CD4-positive, alpha-beta T cell (primary cell): Measurements from ENCODE around the gene FAM177B. TPM values are rescaled to one million over a fixed set of nuclear protein-coding genes. Genes with fewer than 3 reads are reported as not detected.
"Not testable (repeated sequence)": the region's sequence is repeated elsewhere in the genome, so short reads cannot be mapped to it uniquely, and the experiment has no call there.

Experiments used
- ATAC-seq: fragments of 200-7000 bp; cut with Tn5 transposase; one replicate; pipeline ENCODE4 v1.10.0; 2022; ENCODE audit warnings: mild to moderate bottlenecking; ENCODE audit not compliant: poor library complexity
- CTCF ChIA-PET: fragments of 350-600 bp; sonication (Branson Sonifier 250); formaldehyde crosslinking; loops from one replicate; lab custom pipeline; 2021; ENCODE audit warnings: antibody characterized with exemption, inconsistent platforms; lab: Charles Lee
- POLR2A ChIA-PET: fragments of 350-600 bp; sonication (Branson Sonifier 250); formaldehyde crosslinking; loops from one replicate; lab custom pipeline; 2021; ENCODE audit warnings: antibody characterized with exemption, inconsistent platforms; lab: Charles Lee
- DNase-seq, 14 experiments: peaks; one replicate each; pipeline ENCODE4 v3.0.0-alpha.2; 2013 to 2020; ENCODE audit warnings: mixed read lengths in 2 of 14
- H3K27ac ChIP-seq, 2 donors: one replicate each; pipeline versions ENCODE4 v1.5.1 to v1.7.0; 2013; ENCODE audit warnings: low read length in 2 of 2, low read depth in 1 of 2, mild to moderate bottlenecking in 1 of 2
- H3K27me3 ChIP-seq, 2 experiments: 1 replicate in 1 of 2; 2 replicates in 1 of 2; pipeline versions ENCODE4 v1.6.1 to v1.7.0; 2013; ENCODE audit warnings: low read length in 2 of 2, control low read depth in 1 of 2, mild to moderate bottlenecking in 1 of 2, moderate library complexity in 1 of 2; ENCODE audit not compliant: insufficient read depth in 2 of 2, control insufficient read depth in 1 of 2
- H3K36me3 ChIP-seq: one replicate; pipeline ENCODE4 v1.6.1; 2013; ENCODE audit warnings: low read length, control low read depth; ENCODE audit not compliant: insufficient read depth
- H3K4me1 ChIP-seq: one replicate; pipeline ENCODE4 v1.6.1; 2013; ENCODE audit warnings: low read length, control low read depth; ENCODE audit not compliant: insufficient read depth
- H3K4me3 ChIP-seq: one replicate; pipeline ENCODE4 v1.5.1; 2013; ENCODE audit warnings: mild to moderate bottlenecking, low read length, moderate library complexity
- H3K9me3 ChIP-seq, 2 experiments: 1 replicate in 1 of 2; 2 replicates in 1 of 2; pipeline versions ENCODE4 v1.6.1 to v1.7.0; 2013; ENCODE audit warnings: low read length in 2 of 2, mild to moderate bottlenecking in 2 of 2, control low read depth in 1 of 2, moderate library complexity in 1 of 2; ENCODE audit not compliant: control insufficient read depth in 1 of 2, insufficient read depth in 1 of 2
- H3K27ac Mint-ChIP-seq: one replicate; pipeline ENCODE4 v1.8.0; 2020; ENCODE audit warnings: mixed read lengths
- H3K27me3 Mint-ChIP-seq: one replicate; pipeline ENCODE4 v1.8.0; 2021; ENCODE audit warnings: mixed read lengths
- H3K36me3 Mint-ChIP-seq: one replicate; pipeline ENCODE4 v1.8.0; 2021; ENCODE audit warnings: low read depth, mixed read lengths
- H3K4me1 Mint-ChIP-seq: one replicate; pipeline ENCODE4 v1.8.0; 2021; ENCODE audit warnings: low read depth, mixed read lengths
- H3K4me3 Mint-ChIP-seq: one replicate; pipeline ENCODE4 v1.8.0; 2020; ENCODE audit warnings: mild to moderate bottlenecking, mixed read lengths
- H3K9me3 Mint-ChIP-seq: one replicate; pipeline ENCODE4 v1.8.0; 2020; ENCODE audit warnings: mixed read lengths
- intact Hi-C, 2 experiments: fragments of 100-400 bp; cut with DNase I in 1 of 2; cut with micrococcal nuclease in 1 of 2; formaldehyde crosslinking; loops; one replicate each; pipeline versions ENCODE4 v1.15.1 to v1.9.0; 2023 to 2025; cut with DNase I, micrococcal nuclease
- total RNA-seq, 174 experiments: library from RNA in 2 of 174; stranded (reverse) in 2 of 174; gene quantifications; one replicate each; pipeline ENCODE4 v1.2.3 and lab custom pipeline; 2021 to 2026
- TF ChIP-seq, protein P1 (sequence below): fragments of 200-600 bp; IDR thresholded peaks from one replicate; pipeline ENCODE4 v1.8.0; 2022; ENCODE audit warnings: antibody characterized with exemption, mild to moderate bottlenecking

FAM177B gene
- total RNA-seq, 2 experiments from 2014 or later: not detected

DNA sequence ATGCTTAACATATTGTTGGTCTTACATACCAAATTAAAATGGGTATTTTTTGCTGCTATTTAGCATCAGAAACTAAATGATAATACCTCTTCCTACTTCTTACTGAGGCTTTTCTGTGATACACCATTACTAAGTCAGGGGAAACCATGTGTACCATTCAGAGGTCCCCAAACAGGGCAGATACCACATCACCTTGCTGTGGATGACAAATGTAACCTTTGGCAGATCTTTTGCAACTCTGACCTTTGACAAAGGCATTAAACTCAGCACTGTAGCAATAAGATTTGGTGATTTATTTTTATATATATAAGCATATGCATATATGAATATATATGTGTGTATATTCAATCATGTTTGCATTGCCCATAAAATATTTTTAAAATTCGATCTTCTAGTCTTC, 2.9 kb downstream of the FAM177B start:
- Mint-ChIP-seq H3K27me3 (no peaks in the 10 kb centered on the region), H3K27ac (no peak overlapping the region), H3K4me3 (no peak overlapping the region), H3K4me1 (no peaks in the 10 kb centered on the region), H3K9me3 (no peaks in the 10 kb centered on the region), H3K36me3 (peaks cover 6% of the 10 kb centered on the region)
- Histone ChIP-seq H3K27ac (no peak overlapping the region), H3K36me3 (peaks cover 3% of the 10 kb centered on the region), H3K4me3 (no peak overlapping the region), H3K27me3 (no peaks in the 10 kb centered on the region), H3K9me3 (no peaks in the 10 kb centered on the region), H3K4me1 (no peaks in the 10 kb centered on the region)
- TF ChIP-seq, protein P1, sequence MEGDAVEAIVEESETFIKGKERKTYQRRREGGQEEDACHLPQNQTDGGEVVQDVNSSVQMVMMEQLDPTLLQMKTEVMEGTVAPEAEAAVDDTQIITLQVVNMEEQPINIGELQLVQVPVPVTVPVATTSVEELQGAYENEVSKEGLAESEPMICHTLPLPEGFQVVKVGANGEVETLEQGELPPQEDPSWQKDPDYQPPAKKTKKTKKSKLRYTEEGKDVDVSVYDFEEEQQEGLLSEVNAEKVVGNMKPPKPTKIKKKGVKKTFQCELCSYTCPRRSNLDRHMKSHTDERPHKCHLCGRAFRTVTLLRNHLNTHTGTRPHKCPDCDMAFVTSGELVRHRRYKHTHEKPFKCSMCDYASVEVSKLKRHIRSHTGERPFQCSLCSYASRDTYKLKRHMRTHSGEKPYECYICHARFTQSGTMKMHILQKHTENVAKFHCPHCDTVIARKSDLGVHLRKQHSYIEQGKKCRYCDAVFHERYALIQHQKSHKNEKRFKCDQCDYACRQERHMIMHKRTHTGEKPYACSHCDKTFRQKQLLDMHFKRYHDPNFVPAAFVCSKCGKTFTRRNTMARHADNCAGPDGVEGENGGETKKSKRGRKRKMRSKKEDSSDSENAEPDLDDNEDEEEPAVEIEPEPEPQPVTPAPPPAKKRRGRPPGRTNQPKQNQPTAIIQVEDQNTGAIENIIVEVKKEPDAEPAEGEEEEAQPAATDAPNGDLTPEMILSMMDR: no peak
- POLR2A ChIA-PET: no interaction called here
- CTCF ChIA-PET: no interaction called here
- DNase-seq: no peak
- intact Hi-C loops: loop anchor here (2.0 to 5.0 kb wide), 2 partner anchors 341 to 942 kb away; no protein-coding TSS in a partner anchor
- ATAC-seq: no peak

DNA sequence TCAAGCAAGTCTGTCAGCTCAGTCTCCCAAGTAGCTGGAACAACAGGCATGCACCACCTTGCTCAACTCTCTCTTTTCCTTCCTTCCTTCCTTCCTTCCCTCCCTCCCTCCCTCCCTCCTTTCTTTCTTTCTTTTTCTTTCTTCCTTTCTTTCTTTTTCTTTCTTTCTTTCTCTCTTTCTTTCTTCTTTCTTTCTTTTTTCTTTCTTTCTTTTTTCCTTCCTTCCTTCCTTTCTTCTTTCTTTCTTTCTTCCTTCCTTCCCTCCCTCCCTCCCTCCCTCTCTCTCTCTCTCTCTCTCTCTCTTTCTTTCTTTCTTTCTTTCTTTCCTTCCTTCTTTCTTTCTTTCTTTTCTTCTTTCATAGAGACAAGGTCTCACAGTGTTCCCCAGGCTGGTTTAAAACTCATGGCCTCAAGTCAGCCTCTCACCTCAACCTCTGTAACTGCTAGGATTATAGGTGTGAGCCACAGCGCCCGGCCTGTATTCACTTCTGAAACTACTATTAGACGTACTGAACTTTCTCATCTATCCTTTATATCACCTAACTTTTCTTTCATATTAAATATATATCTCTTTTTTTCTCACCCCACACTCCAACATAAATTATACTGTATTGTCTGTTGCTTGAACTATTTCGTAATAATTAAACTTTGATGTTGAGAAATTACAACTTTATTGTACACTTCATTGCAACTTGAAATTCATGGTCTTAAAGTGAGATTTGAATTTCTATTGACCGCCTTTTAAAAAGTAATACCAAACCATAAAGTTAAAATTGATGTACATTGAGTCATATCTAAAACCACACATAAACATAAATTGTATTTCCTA, 4.8 kb downstream of the FAM177B start:
- H3K27me3 Mint-ChIP-seq, DNase-seq, H3K36me3 ChIP-seq, H3K9me3 Mint-ChIP-seq, H3K27me3 ChIP-seq, POLR2A ChIA-PET, H3K36me3 Mint-ChIP-seq, H3K4me3 ChIP-seq, H3K27ac ChIP-seq, intact Hi-C loops, H3K4me1 ChIP-seq, H3K9me3 ChIP-seq, H3K4me1 Mint-ChIP-seq, H3K27ac Mint-ChIP-seq, ATAC-seq, H3K4me3 Mint-ChIP-seq: not testable (repeated sequence)
- CTCF ChIA-PET: interaction anchor here (0.6 kb wide), 1 partner anchor 200 kb away, joined by 3 read pairs; no protein-coding TSS in a partner anchor

DNA sequence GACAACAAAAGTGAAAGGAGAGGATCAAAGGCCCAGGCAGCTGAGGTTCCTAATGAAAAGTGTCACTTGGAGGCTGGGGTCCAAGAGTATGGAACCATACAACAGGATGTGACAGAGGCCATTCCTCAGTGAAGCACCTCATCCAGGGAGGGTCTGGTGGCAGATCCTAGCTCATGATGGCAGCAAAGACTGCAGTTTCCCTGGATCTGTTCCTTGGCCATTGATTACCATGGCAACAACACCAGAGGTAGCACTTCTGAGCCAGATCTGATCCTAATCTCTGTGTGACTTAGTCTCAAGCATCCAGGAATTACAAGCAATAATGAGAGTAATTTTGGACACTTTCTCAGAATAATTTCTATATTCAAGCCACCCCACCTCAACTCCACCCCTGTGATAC, 12.9 kb downstream of the FAM177B start:
- H3K36me3 ChIP-seq: no peaks in the 10 kb centered on the region
- H3K4me1 ChIP-seq: no peaks in the 10 kb centered on the region
- ChIA-PET POLR2A (no interaction called here), CTCF (interaction anchor here (0.8 kb wide), 1 partner anchor 10 kb away, joined by 3 read pairs; no protein-coding TSS in a partner anchor)
- Mint-ChIP-seq H3K4me3 (no peak overlapping the region), H3K4me1 (no peaks in the 10 kb centered on the region), H3K27me3 (no peaks in the 10 kb centered on the region), H3K36me3 (no peaks in the 10 kb centered on the region), H3K9me3 (no peaks in the 10 kb centered on the region), H3K27ac (no peak overlapping the region)
- no peak overlapping the region for H3K4me3 ChIP-seq
- TF ChIP-seq, protein P1: no peak
- no peak for ATAC-seq
- H3K27me3 ChIP-seq: no peaks in the 10 kb centered on the region
- H3K9me3 ChIP-seq: no peaks in the 10 kb centered on the region
- no peak for DNase-seq
- intact Hi-C loops: no loop called here
- no peak overlapping the region for H3K27ac ChIP-seq
